Psoas muscle (tissue), 8 donors: ENCODE data around the gene CMTM4. TPM values are rescaled to one million over a fixed set of nuclear protein-coding genes. Genes with fewer than 3 reads are reported as not detected.
A peak's percentile ranks its signal among the peaks of the same experiment; 100 is the strongest.

Experiments used
- ATAC-seq, 4 donors: fragments of 200-7000 bp; cut with Tn5 transposase; one replicate each; pipeline ENCODE4 v1.9.1; 2020; ENCODE audit warnings: moderate library complexity in 3 of 4, mild to moderate bottlenecking in 2 of 4
- DNase-seq, 2 donors: peaks; one replicate each; pipeline ENCODE4 v3.0.0-alpha.2; 2020
- H3K27ac ChIP-seq: fragments of 200-600 bp; one replicate; pipeline ENCODE4 v1.8.0; 2022
- H3K27me3 ChIP-seq, 3 donors: fragments of 200-600 bp in 1 of 3; one replicate each; pipeline versions ENCODE4 v1.6.1 to v1.8.0; 2013 to 2022; ENCODE audit warnings: low read length in 2 of 3, mild to moderate bottlenecking in 2 of 3, moderate library complexity in 1 of 3; ENCODE audit not compliant: insufficient read depth in 3 of 3
- H3K36me3 ChIP-seq, 2 donors: fragments of 200-600 bp in 1 of 2; one replicate each; pipeline versions ENCODE4 v1.6.1 to v1.8.0; 2013 to 2022; ENCODE audit warnings: low read depth in 1 of 2, mild to moderate bottlenecking in 1 of 2, moderate library complexity in 1 of 2; ENCODE audit not compliant: insufficient read depth in 1 of 2
- H3K4me1 ChIP-seq: fragments of 200-600 bp; one replicate; pipeline ENCODE4 v1.8.0; 2022
- H3K4me3 ChIP-seq: fragments of 200-600 bp; one replicate; pipeline ENCODE4 v1.8.0; 2022; ENCODE audit warnings: mild to moderate bottlenecking
- H3K9me3 ChIP-seq: fragments of 200-600 bp; one replicate; pipeline ENCODE4 v1.8.0; 2022
- WGBS, 3 donors: extraction: QIAGEN DNeasy Blood & Tissue Kit; methylation state at CpG; one replicate each; pipeline versions ENCODE4 v1.1.6 to v1.1.7; 2013; 5-methylcytosine and 5-hydroxymethylcytosine counted together
- intact Hi-C, 2 donors: fragments of 100-400 bp; cut with DNase I; formaldehyde crosslinking; loops; one replicate each; pipeline versions ENCODE4 v1.11.0 to v1.14.2; 2022
- polyA plus RNA-seq, 3 donors: library from polyadenylated mRNA; stranded (reverse); fragments of 200-250 nt; gene quantifications; one replicate each; pipeline ENCODE4 v1.2.3, GENCODE V29; 2013
- total RNA-seq, 4 donors: library from RNA; stranded (reverse); fragmentation: NEBNext Ultra II Directional in 2 of 4; extraction: Animal tissue kit (Norgen Biotek cat#: 25700) in 2 of 4; gene quantifications; one replicate each; pipeline versions ENCODE4 v1.2.1 to v1.2.4, GENCODE V29; 2021 to 2023
- TF ChIP-seq, protein P1 (sequence below): fragments of 200-600 bp; IDR thresholded peaks from one replicate; pipeline ENCODE4 v1.8.0; 2022; ENCODE audit warnings: antibody characterized with exemption
- donor health status: healthy with polysubstance abuse.
- donor health status: DM: no; HTN: no; CAD: no; lungs with moderate emphysema.
- donor health status: Bipolar disorder and iron deficiency.
- donor health status: healthy.
- donor health status: DM: yes; HTN: yes; CAD: no.
- donor health status: DM: no; HTN: no; CAD: no.
- donor health status: DM: no; HTN: no; CAD: no.
- donor health status: DM: yes; HTN: yes; CAD: no.

The CMTM4 gene
- total and polyA plus RNA-seq, 7 donors: 2.3 to 10.3 (median 7.7) TPM

DNA sequence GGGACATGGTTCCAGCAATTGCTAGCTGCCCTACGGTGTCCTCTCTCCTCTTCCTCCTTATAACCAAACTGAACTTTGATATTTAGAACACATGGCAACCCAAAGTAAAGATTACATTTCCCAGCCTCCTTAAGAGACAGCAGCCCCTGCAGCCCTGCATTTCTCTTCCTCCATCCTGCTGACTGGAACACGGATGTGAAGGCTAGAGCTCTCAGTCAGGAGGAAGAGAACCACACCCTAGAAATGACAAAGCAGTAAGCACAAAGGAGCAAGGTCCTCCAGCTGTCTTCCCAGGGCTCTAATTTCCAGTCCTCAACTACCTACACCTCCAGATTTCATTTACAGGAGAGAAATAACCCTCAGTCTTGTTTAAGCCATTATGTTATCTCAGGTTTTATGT lies 44.0 kb upstream of the CMTM4 start:
- ATAC-seq (peak; percentile 36 to 47 (median 42)), DNase-seq (no peak)
- Histone ChIP-seq H3K9me3 (no peaks in the 10 kb centered on the region), H3K4me1 (peaks cover 42% of the 10 kb centered on the region), H3K4me3 (no peak overlapping the region), H3K27me3 (no peaks in the 10 kb centered on the region), H3K36me3 (peaks cover 9 to 70% of the 10 kb centered on the region in 2 donors), H3K27ac (peak overlapping the region; percentile 83)
- TF ChIP-seq, protein P1, sequence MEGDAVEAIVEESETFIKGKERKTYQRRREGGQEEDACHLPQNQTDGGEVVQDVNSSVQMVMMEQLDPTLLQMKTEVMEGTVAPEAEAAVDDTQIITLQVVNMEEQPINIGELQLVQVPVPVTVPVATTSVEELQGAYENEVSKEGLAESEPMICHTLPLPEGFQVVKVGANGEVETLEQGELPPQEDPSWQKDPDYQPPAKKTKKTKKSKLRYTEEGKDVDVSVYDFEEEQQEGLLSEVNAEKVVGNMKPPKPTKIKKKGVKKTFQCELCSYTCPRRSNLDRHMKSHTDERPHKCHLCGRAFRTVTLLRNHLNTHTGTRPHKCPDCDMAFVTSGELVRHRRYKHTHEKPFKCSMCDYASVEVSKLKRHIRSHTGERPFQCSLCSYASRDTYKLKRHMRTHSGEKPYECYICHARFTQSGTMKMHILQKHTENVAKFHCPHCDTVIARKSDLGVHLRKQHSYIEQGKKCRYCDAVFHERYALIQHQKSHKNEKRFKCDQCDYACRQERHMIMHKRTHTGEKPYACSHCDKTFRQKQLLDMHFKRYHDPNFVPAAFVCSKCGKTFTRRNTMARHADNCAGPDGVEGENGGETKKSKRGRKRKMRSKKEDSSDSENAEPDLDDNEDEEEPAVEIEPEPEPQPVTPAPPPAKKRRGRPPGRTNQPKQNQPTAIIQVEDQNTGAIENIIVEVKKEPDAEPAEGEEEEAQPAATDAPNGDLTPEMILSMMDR: no peak
- intact Hi-C loops: no loop called here
- WGBS, 3 donors: 20 to 49% (median 20%) methylated on average over 2 of the region's 2 CpGs

- no peaks in the 10 kb centered on the region for H3K27me3 ChIP-seq
- WGBS, 3 donors: 36 to 55% (median 39%) methylated on average over 2 of the region's 2 CpGs
- no peak for DNase-seq
- H3K9me3 ChIP-seq: no peaks in the 10 kb centered on the region
- no peak overlapping the region for H3K4me3 ChIP-seq
- peak in 3 of 4 donors; percentile 30 to 41 (median 31) for ATAC-seq
- TF ChIP-seq, protein P1: peak; percentile 51
- peaks cover 42% of the 10 kb centered on the region for H3K4me1 ChIP-seq
- intact Hi-C loops: no loop called here
- H3K27ac ChIP-seq: peak overlapping the region; percentile 83
- peaks cover 9 to 70% of the 10 kb centered on the region in 2 donors for H3K36me3 ChIP-seq
Measured at GRCh38 chr16:66740010-66740409, 43.5 kb upstream of the CMTM4 start.

DNA sequence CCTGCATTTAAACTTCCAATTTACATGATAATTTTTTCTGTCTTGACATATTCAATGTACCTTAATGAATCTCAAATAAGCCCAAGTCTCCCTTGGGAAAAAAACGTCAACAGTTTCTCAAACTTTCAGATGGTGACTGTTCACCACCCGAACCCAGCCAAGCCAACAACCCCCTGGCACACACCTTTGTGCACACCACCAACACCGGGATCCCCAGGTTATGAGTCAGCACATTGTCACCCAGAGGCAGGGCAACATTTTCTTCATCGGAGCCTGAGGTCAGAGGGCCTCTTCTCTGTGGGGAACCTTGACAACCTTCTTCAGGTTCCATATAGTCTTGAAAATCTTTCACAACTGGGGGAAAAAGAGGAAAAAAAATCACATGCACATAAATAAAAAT lies 39.3 kb upstream of the CMTM4 start:
- no peak overlapping the region for H3K4me3 ChIP-seq
- H3K36me3 ChIP-seq: peaks cover 24 to 80% of the 10 kb centered on the region in 2 donors
- no peak for ATAC-seq
- no peak overlapping the region for H3K27ac ChIP-seq
- H3K9me3 ChIP-seq: no peaks in the 10 kb centered on the region
- TF ChIP-seq, protein P1: no peak
- no peaks in the 10 kb centered on the region for H3K27me3 ChIP-seq
- no peak for DNase-seq
- peaks cover 19% of the 10 kb centered on the region for H3K4me1 ChIP-seq
- intact Hi-C loops: no loop called here
- WGBS, 3 donors: 84 to 91% (median 86%) methylated on average over 4 of the region's 4 CpGs

- whole genome bisulfite sequencing, 3 donors: 79 to 89% (median 81%) methylated on average over 7 of the region's 7 CpGs
- TF ChIP-seq, protein P1: no peak
- Histone ChIP-seq H3K4me3 (no peak overlapping the region), H3K9me3 (no peaks in the 10 kb centered on the region), H3K4me1 (no peaks in the 10 kb centered on the region), H3K27me3 (no peaks in the 10 kb centered on the region), H3K36me3 (peaks cover 19 to 97% of the 10 kb centered on the region in 2 donors), H3K27ac (no peak overlapping the region)
- intact Hi-C loops: loop anchor here in 1 of 2 donors (5.0 kb wide), 1 partner anchor 71 kb away; the partner anchor contains the start of gene TERB1
- DNase-seq (no peak), ATAC-seq (no peak)
Measured at GRCh38 chr16:66731101-66731500, 34.6 kb upstream of the CMTM4 start.

GRCh38 chr16:66728804-66729203 lies 32.3 kb upstream of the CMTM4 start:
- 49 to 64% (median 53%) methylated on average over 4 of the region's 4 CpGs for WGBS, 3 donors
- DNase-seq: no peak
- H3K9me3 ChIP-seq: no peaks in the 10 kb centered on the region
- H3K27me3 ChIP-seq: no peaks in the 10 kb centered on the region
- H3K4me3 ChIP-seq: no peak overlapping the region
- no peak overlapping the region for H3K27ac ChIP-seq
- intact Hi-C loops: loop anchor here (5.0 kb wide), 1 partner anchor 138 kb away; no protein-coding TSS in a partner anchor
- peaks cover 27 to 97% of the 10 kb centered on the region in 2 donors for H3K36me3 ChIP-seq
- ATAC-seq: peak in 3 of 4 donors; percentile 18 to 31 (median 28)
- TF ChIP-seq, protein P1: no peak
- no peaks in the 10 kb centered on the region for H3K4me1 ChIP-seq
